ENCODE measurements around the gene LAMA2.

LAMA2 gene

GRCh38 chr6:128918886-128919285, 35.9 kb downstream of the LAMA2 start:
- DNase-seq: no peak

DNA sequence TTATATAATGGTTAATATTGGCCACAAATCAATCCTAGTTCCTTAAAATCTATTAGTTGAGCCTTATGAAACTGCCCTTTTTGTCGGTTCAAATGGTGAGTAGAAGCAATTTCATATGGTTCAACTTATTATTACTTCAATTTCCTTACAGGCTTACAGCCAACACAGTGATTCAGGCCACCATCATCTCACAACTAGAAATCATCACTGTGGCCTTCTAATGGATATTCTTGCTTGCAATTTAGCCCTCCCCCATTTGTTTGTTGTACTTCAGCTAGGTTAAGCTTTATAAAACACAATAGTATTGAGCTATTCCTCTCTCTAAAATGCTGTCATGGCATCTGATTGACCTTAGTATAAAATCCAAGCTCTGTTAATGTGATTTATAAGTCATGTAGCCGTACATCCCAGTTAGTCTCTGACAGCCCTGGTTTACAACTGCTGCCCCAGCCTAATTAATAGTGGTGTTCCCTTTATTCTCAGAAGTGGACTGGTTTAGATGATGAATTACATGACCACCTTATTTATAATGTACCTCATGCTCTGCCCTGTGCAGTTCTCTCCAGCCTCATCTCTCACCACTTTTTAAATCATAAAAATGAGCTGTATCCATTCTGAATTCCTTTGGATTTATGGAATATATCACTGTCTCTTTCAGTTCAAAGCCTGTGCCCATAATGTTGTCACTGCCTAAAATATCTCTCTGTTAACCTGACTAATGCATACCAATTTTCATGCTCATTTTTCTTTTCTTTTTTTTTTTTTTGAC, 36.7 kb downstream of the LAMA2 start:
- no peak for DNase-seq

DNA sequence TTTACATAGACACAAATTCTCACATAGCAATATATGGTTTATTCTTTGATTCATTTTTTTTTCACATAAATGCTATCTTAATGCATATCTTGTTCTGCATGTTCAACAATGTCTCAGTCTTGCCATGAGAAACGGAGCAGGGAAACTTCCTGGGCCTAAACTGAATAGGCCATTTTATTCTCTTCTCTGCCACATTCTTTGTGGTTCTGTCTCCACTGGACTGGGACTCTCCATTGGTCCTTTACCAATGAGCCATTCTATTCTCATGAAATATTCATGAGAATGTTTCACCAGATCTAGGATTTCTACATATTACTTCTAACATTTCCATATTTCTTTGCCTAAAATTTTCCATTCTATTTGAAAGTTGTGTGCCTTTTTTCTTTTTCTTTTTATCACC, 42.8 kb downstream of the LAMA2 start:
- DNase-seq: no peak

DNA sequence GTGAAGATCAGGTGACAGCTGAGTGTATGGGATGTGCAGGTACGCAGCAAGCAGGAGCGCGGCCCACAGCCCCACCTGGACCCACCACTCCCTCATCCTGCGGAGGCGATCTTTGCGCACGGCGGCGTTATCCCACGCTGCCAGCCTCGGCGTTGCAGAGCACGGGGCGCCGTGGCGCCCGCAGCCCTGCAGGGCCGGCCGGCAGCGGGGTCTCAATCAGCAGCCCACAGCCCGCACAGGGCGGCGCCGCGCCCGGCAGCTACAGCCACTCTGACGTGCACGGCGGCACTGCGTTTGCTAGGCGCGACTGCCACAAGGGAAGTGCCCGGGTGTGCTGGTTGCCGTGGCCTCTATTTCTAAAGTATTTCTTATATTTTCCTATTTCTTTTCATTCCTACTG, 46.9 kb downstream of the LAMA2 start:
- DNase-seq: no peak

GRCh38 chr6:128930321-128930720, 47.4 kb downstream of the LAMA2 start:
- DNase-seq: no peak

DNA sequence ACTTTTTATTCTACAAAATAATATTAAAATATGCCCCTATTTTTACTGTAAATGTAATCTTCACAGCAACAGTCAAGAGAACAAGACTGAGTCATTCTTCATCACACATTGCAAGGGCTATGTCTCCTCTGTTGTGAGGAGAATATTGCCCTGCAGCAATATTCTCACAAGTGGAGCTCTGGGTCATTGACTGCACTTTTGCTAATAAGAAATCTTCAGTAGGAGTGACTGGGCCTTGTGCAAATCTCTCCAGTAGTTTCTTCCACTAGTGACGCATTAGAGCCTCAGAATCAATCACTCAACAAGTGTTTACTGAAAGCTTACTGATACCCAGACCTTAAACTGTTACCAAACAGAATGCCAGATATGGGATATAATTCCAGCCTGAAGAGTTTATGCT, 49.1 kb downstream of the LAMA2 start:
- no peak for DNase-seq

GRCh38 chr6:128950864-128951263, 67.9 kb downstream of the LAMA2 start:
- no peak for DNase-seq

DNA sequence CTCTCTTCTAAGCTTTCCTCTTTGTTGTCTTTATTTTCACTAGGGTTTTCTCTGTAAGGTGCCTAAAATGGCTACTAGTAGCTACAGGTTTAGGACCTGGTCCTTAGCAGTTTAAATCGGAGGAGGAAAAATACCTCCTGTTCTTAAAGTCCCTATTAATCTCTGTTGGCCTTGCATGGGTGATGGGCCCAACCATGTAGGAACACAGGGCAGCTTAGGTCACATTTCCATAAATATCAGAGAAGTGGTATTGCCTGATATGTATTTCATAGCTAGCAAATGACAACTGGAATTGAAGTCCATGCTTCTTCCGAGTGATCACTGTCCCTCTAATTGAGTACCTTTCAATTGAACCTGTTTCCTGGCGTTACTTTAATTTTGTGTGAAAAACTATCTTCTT, 70.0 kb downstream of the LAMA2 start:
- DNase-seq: no peak

DNA sequence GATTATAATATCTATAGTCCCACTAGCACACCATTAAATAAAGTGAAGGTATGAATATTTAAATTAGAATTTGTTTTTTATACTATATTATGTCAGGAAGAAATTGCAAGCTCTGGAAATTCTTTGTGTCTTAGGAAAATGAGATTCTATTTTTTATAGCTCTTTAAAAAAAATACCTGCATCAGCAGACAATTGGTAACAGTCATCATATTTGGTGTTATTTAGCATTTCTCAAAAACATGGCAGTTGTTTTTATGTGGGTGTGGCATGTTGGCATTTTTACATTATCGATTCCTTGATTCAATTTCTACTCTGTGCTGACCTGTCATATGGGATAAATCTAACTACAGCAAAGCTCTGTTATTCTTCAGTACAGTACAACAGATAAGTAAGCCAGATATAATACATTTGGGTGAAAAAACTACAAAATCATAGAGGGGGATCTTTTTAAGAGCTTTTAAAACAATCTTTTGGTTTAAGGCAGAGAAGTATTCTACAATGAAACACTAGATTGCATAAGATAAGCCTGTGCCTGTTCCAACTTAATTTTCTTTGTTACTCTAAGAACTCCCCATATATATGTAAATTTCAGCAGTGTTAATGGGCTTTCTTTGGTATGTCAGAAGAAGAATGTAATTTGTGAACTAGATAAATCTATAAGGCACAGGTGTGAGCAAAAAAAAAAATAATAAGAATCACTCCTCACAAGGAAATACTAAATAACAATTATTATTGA, 71.5 kb downstream of the LAMA2 start:
- no peak for DNase-seq

DNA sequence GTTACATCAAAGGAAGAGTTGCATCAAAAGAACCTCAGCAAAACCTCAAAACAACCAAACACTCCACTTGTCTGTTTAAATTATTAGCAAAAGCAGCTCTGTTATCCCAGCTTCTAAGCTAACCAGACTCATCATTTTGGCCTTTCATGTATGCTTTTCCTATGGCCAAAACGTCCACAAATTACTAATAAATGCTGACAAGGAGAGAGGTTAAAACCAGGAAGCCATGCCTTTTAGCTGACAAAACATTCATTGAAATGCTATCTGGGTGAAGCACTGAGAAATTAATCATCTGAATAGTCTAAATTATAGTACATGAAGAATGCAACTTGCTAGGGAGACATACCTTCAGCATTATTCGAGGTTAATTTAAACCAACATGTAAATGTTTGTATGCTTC, 80.6 kb downstream of the LAMA2 start:
- no peak for DNase-seq

DNA sequence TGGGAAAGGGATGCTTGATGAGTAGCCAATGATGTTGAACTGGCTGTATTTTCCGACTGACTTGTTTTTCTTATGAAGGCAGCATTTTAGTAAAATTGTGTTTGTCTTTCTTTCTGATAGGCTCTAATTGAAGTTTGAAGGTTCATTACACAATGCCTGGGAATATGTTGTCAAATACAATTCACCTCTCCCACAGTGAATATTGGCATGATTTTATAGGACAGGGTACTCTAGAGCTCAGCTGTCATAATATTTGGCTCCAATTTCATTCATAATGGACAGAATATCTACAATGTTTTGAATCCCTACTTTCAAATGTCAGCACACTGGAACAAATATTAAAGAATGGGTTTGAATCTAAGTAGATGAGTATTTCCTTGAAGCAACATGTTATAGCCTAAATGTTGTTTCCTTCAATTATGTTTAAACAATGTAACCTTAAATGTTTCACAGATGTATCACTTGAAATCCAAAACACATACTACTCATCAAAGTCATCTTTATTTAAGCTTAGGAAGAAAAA, 81.4 kb downstream of the LAMA2 start:
- DNase-seq: no peak

DNA sequence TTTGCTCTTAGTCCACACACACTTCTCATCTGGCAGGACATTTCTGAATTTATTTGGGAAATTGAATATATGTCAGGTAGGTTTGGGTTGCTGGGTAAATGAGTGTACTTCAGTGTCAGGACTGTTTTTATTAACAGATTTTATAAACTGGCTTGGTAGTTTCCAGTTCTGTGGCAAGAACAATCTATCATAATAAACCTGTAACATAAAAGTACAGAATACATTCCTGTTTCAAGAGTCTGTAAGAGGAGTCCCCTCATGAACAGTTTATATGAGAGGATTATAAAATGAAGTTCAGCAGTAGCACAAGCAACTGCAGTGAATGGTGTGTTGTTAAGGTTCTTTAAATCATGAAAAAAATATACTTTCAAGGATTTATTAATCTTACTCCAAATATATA, 81.8 kb downstream of the LAMA2 start:
- DNase-seq: no peak

DNA sequence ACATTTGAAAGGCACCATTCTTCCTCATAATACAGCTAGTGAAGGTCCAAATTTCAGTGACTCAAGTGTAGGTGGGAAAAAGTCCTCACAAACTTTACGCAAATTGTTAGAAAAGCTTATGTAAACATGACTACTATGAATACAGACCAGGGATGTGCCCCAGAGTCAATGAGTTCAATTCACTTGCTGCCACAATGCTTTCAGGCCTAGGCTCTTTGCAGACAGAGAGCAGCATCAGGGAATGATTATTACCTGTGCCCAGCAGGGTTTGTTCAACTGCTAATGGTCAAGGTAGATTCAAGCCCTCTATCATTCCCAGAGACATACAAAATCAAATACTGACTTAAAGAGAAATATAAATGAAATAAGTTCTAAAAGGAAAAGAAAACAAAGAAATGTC, 84.0 kb downstream of the LAMA2 start:
- no peak for DNase-seq

GRCh38 chr6:128979071-128979470, 96.1 kb downstream of the LAMA2 start:
- no peak for DNase-seq

- DNase-seq: no peak
These were observed 98.8 kb downstream of the LAMA2 start for GRCh38 chr6:128981716-128982115.

- no peak for DNase-seq
These were observed 107.4 kb downstream of the LAMA2 start for GRCh38 chr6:128990360-128990759.

- no peak for DNase-seq
These were observed 108.0 kb downstream of the LAMA2 start for GRCh38 chr6:128990915-128991314.

DNA sequence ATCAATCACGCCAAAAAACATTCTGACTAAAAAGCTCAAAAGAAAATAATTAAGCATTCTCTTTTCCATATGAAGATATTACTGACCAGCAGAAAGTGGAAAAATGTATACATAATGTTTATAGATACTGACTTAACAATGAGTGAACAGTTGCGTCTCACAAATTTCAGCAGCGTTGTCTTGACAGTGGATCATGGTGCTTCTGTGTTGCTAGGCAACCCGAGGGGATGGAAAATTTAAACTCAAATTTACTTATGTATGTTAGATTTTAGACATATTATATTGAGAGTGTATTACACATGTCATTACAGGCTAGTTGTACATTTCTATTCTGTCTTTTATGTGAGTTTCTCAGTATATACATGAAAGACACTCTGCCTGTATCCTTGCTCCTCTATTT, 110.2 kb downstream of the LAMA2 start:
- DNase-seq: no peak

DNA sequence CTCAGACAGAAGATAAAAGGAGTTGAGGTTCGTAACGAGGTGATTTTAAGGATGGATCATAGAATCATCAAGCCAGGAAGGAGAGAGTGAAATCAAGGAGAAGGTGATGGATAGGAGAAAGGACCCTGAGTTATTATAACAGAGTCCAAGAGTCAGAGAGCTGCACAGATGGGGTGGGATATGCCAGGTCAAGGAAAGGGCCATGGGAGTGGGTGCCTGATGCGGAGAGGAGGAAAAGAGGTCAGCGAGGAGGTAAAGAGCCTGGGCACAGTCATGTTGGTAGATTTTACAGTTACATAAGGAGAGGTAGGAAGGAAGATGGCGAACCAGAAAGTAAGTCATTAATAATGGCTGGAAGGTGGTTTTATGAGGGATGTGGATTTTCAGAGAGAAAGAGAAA, 114.9 kb downstream of the LAMA2 start:
- DNase-seq: no peak

DNA sequence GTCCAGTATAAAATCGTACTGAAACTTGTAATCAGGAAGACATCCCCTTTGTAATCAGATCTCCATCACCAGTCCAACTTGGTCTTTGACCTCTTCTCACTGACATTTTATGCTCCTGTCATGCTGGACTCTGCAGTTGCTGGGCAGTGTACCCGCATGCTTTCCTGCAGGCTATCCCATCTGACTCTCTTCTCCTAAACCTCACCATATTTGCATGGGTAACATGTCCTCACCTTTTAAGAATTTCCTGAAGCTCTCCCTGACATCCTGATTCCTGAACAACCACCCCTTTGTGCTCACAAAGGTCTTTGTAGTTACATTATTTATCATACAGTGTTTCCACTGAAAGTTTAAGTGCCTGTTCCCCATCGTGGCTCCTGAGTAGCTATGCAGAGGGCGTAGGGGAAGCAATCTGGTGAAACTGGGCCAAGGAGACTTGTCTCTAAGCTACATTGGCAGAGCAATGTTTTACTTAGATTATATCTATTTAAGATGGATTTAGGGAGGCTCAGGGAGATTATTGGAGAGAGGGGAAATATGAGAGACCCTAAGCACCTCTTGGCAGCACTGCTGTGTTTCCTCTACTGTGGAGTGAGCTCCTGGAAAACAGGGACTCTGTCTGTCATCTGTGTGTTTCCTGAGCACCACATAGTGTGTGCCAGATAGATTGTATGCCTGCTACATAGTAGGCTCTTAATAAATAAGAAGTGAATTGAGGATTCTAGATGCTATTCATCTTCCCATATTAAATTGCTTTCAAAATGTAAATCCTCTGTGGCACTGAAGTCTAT, 124.0 kb downstream of the LAMA2 start:
- DNase-seq: no peak

DNA sequence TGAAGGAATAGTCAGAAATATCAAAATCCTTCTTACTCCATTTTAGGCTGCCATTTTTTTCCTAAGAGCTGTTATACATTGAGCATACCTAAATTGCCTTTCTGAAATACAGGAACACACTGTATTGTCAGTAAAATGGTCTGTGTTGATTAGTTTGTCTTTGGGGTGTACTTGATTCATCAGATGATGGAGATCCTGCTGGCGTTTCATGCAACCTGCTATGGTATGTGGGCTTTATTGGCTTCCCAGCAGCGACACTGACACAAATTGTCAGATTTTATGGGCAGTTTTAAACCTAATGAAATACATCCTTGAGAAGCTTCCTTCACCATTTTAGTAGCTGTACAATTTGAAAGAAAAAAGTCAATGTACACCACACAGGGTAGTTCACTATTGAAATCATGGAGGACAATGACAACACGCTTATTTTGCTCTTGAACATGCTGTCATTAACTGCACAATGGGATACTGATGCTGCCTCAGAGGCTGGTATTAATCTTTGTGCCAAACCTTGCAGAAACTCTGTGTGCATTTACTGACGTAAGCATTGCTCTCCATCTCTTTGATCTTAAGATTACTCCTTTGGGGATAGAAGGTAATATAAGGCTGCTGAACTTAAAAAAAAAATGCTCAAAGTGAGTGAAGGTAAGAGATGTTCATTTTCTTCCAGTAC, 124.9 kb downstream of the LAMA2 start:
- DNase-seq: no peak

DNA sequence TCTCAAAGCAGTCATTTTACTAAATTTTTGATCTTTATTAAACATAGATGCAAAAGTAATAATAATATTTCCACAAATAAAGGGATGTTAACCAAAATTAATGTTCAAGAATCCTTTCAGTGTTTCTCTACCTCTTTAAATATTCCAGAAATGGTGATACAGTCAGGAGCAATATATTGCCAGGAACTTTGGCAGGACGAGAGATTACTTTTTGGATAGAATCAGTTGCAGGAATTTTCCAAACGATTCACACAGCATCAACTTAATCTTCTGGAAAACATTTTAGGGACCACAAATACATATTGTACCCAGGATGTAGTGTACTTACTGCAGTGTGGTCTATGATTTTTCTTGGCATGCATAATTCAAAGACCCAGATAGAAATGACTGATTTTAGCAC, 125.7 kb downstream of the LAMA2 start:
- no peak for DNase-seq

GRCh38 chr6:129009851-129010250, 126.9 kb downstream of the LAMA2 start:
- DNase-seq: no peak

All from stimulated activated CD4-positive, alpha-beta T cell treated with anti-CD3 and anti-CD28 coated beads, Interleukin-4, amount 100 ng/mL, for 4 hours (primary cell).